UCSD-AML1 (cell line): Measurements from ENCODE around the gene RERE.

Experiments
- DNase-seq: peaks from one replicate; lab custom pipeline; 2025; ENCODE audit not compliant: unreplicated experiment; lab: John Stamatoyannopoulos, UW

RERE gene

GRCh38 chr1:8586438-8586837 is 231.0 kb downstream of the RERE start:
- DNase-seq, result no peak

DNA sequence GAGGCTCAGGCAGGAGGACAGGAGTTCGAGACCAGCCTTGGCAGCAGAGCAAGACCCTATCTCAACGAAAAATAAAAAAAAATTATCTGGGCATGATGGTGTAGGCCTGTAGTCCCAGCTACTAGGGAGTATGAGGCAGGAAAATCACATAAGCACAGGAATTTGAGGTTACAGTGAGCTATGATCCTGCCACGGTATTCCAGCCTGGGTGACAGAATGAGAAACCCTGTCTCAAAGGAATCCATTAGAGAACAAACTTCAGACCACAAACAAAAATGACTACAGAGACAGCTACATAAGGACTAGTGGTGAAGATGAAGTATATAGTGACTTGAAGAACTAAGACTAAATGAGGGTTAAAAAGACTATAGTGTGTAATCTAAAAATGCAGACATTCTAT is 233.1 kb downstream of the RERE start:
- no peak for DNase-seq

DNA sequence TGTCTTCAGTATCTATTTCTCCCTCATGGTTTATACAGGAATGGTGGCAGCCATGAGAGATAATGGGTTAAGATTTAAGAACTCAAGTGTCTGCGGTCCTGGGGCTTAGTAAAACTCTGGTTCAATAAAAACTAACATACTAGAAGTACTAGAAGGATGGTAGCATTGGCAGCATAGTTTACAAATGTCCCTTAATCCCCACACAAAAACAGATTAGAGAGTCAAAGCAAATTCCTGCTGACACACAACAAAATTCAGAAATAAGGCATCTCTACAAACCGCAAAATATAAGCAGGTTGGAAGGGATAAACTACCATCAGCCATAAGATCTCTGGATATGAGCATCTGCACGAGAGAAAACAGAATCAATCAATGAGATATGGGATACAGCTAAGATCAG is 234.4 kb downstream of the RERE start:
- DNase-seq, result no peak

DNA sequence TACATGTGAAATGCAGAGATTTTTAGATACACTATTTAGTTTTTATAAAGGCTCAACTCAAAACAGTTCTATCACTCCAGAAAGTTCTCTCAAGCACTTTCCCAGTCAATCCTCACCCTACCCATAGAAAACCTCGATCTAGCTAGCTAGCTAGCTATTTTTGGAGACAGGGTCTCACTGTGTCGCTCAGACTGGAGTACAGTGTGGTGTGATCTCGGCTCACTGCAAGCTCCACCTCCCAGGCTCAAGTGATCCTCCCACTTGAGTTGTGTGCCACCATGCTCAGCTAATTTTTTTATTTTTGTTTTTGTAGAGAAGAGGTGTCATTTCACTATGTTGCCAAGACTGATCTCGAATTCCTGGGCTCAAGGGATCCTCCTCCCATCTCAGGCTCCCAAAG is 236.9 kb downstream of the RERE start:
- no peak for DNase-seq

GRCh38 chr1:8578936-8579335 is 238.5 kb downstream of the RERE start:
- no peak for DNase-seq

DNA sequence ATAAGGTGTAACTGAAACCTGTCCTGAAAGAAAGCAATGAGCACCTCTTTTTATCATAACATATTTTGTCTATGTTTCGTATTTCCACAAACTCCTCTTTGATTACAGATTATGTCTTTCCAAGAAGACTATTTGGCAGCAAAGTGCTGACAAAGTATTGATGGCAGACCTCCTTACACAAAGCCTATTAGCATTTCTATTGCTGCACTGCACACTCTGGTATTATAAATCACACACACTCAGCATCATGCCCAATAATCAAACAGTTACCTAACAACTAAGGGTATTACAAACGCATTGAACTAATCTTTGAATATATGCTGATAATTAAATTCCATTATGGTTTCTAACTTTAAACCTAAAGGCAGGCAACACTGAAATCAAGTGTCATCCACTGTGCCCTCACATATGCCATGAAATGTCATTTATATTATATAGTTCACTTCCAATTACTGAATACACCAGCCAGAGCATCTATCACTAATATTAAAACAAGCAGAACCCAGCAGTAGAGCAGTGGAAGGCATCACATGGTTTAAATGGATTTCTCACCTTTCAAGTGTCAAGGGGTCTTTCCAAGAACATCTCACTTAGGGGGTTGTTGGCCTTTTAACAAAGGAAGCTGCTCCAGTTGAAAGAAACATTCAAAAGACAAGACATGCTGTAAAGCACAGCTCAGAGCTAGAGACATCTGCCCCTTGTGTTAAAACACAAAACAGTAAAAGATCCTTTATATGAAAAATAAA is 239.1 kb downstream of the RERE start:
- no peak for DNase-seq

- DNase-seq, result no peak
Measured at GRCh38 chr1:8574985-8575384, 242.5 kb downstream of the RERE start.

- no peak for DNase-seq
Measured at GRCh38 chr1:8572106-8572505, 245.3 kb downstream of the RERE start.

- DNase-seq, result no peak
Measured at GRCh38 chr1:8571200-8571984, 246.0 kb downstream of the RERE start.

- no peak for DNase-seq
Measured at GRCh38 chr1:8570465-8570864, 247.0 kb downstream of the RERE start.

- DNase-seq, result no peak
Measured at GRCh38 chr1:8569242-8569641, 248.2 kb downstream of the RERE start.

DNA sequence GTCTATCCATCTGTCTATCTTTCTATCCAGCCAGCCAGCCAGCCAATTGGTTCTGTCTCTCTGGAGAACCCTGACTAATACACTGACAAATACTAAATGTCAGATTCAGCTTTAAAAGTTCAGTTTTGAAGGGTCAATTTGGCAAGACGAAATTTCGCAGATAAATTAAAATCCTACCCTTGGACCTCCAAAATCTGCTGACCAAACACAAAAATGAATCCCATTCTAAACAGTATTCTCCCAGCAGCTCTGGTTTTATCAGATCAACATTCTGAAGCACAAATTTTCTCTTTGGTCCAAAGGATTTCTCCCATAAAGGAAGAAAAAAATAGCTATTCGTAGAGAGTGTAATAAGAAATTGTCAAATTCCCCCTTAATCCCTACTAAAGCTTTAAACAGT is 248.6 kb downstream of the RERE start:
- DNase-seq, result no peak

DNA sequence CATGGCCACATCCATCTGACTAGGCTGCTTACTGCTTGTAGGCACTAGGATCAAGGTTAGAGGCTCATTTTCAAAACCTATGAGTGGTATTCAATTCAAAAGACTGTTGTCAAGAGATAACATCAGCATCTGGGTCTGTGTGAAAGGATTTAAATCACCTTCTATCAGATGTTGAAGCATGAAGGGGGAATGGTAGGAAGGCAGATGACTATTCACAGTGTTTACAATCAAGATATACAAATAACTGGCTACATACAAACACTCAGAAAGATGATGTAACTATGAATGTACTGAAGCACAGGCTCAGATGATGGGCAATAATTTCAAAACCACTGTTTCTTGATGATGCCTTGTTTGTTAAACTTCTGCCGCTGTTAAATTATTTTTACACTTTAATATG is 250.3 kb downstream of the RERE start:
- DNase-seq, result no peak

DNA sequence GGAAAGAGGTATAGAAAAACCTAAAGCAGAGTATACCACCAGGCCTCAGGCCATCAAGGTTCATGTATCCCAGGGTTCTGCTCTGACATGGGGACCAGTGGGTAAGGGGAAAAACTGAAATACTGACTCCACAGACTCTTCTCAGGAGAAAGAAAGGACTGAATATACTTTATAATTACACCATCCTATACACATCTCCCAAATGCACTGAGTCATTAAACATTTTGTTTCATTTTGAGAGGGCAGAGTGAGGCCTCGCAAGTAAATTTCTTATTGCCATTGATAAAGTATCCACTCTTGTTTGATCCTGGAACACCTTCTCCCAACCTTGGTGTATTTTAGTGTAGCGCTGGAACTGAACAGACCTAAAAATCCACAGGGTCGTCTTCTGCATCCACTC is 251.6 kb downstream of the RERE start:
- no peak for DNase-seq

DNA sequence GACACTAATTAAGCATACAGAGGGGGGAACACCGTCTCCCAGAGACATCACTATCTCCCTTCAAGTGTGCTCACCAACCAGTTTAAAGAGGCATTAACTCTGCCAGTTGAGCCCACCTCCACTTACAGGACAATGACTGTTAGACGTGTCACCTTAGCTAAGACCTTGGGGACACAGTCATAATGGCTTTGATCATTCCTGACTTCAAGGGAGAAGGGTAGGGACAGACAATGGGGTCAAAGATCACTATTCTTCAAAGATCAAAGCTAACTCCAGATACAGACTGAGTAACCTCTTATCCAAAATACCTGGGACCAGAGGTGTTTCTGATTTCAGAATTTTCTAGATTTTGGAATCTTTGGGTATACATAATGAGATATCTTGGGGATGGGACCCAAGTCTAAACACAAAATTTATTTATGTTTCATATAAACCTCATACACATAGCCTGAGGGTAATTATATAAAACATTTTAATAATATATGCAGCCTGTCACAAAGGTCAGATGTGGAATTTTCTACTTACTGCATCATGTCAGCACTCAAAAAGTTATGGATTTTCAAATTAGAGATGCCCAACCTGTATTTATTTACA is 253.4 kb downstream of the RERE start:
- DNase-seq, result no peak

DNA sequence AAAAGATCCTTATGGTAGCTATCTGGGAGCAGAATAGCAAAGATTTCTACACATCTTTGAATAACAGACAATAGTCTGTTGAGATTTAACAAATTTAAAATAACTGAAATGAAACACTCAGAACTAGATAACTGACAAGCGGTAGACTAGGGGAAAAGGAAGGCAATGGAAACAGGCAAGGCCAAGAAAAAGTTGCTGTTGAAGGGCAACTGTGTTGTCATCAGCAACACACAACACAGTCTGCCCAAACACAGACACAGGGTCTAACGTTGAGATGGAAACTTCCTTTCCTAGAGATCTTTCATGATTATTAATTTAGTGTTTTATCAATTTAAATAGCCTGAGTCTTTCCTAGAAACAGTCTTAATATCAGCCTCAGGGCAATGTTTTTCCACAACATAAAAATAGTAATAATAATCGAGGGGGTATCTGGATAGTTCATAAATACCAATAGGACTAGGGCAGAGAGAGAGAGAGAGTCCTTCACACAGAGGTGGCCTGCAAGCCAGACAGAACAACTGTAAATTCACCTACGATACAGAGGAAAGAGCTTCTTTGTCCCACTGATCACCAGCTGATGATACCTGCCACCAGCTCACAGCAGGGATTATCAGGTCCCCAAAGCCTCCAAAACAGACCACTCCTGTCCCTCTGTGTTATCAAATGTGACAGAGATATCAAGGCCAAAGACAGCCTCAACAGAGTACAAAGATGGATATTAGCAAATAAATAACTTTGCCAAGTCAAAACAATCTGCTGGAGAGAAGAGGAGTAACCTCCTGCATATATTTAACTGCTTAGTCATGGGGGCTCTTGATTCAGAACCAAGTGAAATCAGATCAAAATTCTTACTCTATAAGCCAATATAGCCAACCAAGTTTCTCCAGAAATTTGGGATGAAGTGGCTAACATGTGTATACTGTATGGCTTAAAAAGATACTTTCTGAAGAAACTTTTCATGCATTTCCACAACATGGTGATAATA is 254.3 kb downstream of the RERE start:
- DNase-seq, result no peak

GRCh38 chr1:8562222-8562621 is 255.2 kb downstream of the RERE start:
- no peak for DNase-seq

GRCh38 chr1:8560611-8561544 is 256.6 kb downstream of the RERE start:
- DNase-seq, result no peak

GRCh38 chr1:8560035-8560434 is 257.4 kb downstream of the RERE start:
- DNase-seq, result no peak

DNA sequence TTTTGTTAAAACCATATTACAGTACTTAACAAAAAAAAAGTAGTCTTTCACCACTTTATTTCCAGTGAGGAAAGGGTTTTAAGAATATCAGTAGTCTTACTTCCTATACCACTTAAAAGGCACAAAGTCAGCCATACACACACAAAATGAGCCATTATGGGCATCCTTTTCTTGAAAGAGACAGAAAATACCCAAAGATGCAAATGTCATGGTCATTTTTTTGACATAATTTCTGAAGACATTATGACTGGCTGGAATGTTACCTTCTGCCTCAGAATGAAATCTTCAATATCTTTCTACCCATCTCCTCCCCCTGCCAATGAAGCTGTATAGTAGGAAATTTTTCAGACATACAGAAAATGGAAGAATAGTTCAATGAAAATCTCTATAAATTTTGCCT is 261.9 kb downstream of the RERE start:
- DNase-seq, result no peak
